ENCODE results near the gene MYCL. TPM values are rescaled to one million over a fixed set of nuclear protein-coding genes. Genes with fewer than 3 reads are reported as not detected.

The MYCL gene
- total RNA-seq, 1 experiment from 2014 or later: 2.0 TPM

GRCh38 chr1:39849203-39849602 is 52.5 kb downstream of the MYCL start:
- Histone ChIP-seq H3K4me1 (ENCODE audit: control insufficient read depth, insufficient read depth, low read length) (peaks cover 11% of the 10 kb centered on the region), H3K36me3 (ENCODE audit: control insufficient read depth, insufficient read depth, low read length) (peaks cover 6% of the 10 kb centered on the region; the same call in 1 of the 2 replicates), H3K27me3 (ENCODE audit: control insufficient read depth, insufficient read depth, low read length) (no peaks in the 10 kb centered on the region), H3K27ac (ENCODE audit: low read length) (no peak overlapping the region), H3K4me3 (ENCODE audit: low read depth in 2 of 2, low read length in 2 of 2) (no peak overlapping the region), H3K9me3 (ENCODE audit: control insufficient read depth, insufficient read depth, low read depth, low read length) (no peaks in the 10 kb centered on the region)
- ChIA-PET CTCF (no interaction called here), POLR2A (no interaction called here)
- TF ChIP-seq REST (IDR thresholded peaks at IDR 0.05; ENCODE audit: insufficient read depth in 1 of 2, low read depth in 2 of 2, low read length in 1 of 2): no peak
- no peak for TF ChIP-seq TCF7L2 (IDR thresholded peaks at IDR 0.05; ENCODE audit: low read depth, low read length)
- no peak for TF ChIP-seq SIN3A (IDR thresholded peaks at IDR 0.05; ENCODE audit: borderline replicate concordance, insufficient read depth, low read depth, low read length)
- TF ChIP-seq POLR2AphosphoS5 (IDR thresholded peaks at IDR 0.05; ENCODE audit: low read depth, low read length): no peak
- TF ChIP-seq CTCF (IDR thresholded peaks at IDR 0.05): no peak
- BruUV-seq (replicated peaks): no TSS peak
- ATAC-seq (no peak), DNase-seq (ENCODE audit: low read depth, low spot score) (no peak)
- intact Hi-C loops (cut with micrococcal nuclease; ENCODE audit: unreplicated experiment): no loop called here
- in situ Hi-C loops (cut with HindIII; ENCODE audit: low pct_unique_long_range_greater_than_20kb, low sequenced_read_pairs): no loop called here

DNA sequence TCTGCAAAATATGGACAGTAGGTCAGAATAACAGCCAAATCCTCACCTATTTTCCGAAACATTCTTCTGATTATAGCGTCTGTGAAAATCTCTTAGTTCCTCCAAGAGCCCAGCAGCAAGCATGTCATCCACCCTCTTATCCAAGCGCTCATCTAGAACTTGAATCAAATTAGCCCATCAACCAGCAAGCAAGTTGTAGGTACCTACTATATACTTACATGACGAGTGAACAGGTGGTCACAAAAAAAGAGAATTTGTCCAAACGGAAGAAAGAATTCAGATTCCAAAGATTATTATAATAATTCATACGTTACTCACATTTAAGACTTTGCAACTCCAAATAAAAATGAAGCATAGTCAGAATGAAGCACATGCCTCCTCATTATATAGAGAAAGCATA is 53.8 kb downstream of the MYCL start:
- Histone ChIP-seq H3K4me1 (ENCODE audit: control insufficient read depth, insufficient read depth, low read length) (peaks cover 10% of the 10 kb centered on the region), H3K36me3 (ENCODE audit: control insufficient read depth, insufficient read depth, low read length) (peaks cover 12% of the 10 kb centered on the region; the same call in 1 of the 2 replicates), H3K27me3 (ENCODE audit: control insufficient read depth, insufficient read depth, low read length) (no peaks in the 10 kb centered on the region), H3K9me3 (ENCODE audit: control insufficient read depth, insufficient read depth, low read depth, low read length) (no peaks in the 10 kb centered on the region), H3K4me3 (ENCODE audit: low read depth in 2 of 2, low read length in 2 of 2) (no peak overlapping the region), H3K27ac (ENCODE audit: low read length) (no peak overlapping the region)
- TF ChIP-seq REST (IDR thresholded peaks at IDR 0.05; ENCODE audit: insufficient read depth in 1 of 2, low read depth in 2 of 2, low read length in 1 of 2) (no peak), CTCF (IDR thresholded peaks at IDR 0.05) (no peak), SIN3A (IDR thresholded peaks at IDR 0.05; ENCODE audit: borderline replicate concordance, insufficient read depth, low read depth, low read length) (no peak)
- intact Hi-C loops (cut with micrococcal nuclease; ENCODE audit: unreplicated experiment): no loop called here
- POLR2A ChIA-PET: no interaction called here
- no peak for DNase-seq (ENCODE audit: low read depth, low spot score)
- in situ Hi-C loops (cut with HindIII; ENCODE audit: low pct_unique_long_range_greater_than_20kb, low sequenced_read_pairs): no loop called here
- ATAC-seq: no peak
- CTCF ChIA-PET: no interaction called here
- BruUV-seq (replicated peaks): no TSS peak

Data from Panc1 (cell line).